Natural killer cell (primary cell): Measurements from ENCODE around the gene TUBD1. TPM values are rescaled to one million over a fixed set of nuclear protein-coding genes. Genes with fewer than 3 reads are reported as not detected.
"Not testable (repeated sequence)": the region's sequence is repeated elsewhere in the genome, so short reads cannot be mapped to it uniquely, and the experiment has no call there.

Source experiments
- ATAC-seq, 3 donors: fragments of 150-1000 bp in 2 of 3; fragments of 200-7000 bp in 1 of 3; cut with Tn5 transposase; 1 replicate in 1 of 3; 2 replicates in 2 of 3; pipeline ENCODE4 v1.10.0; 2021; ENCODE audit warnings: mild to moderate bottlenecking in 2 of 3, moderate library complexity in 2 of 3
- DNase-seq, 2 donors: peaks; one replicate each; pipeline versions ENCODE4 v3.0.0 to v3.0.0-alpha.2; 2013 to 2021; ENCODE audit warnings: mixed read lengths in 1 of 2
- H3K27ac ChIP-seq: one replicate; pipeline ENCODE4 v1.5.1; 2013; ENCODE audit warnings: mild to moderate bottlenecking, low read length
- H3K27me3 ChIP-seq: one replicate; pipeline ENCODE4 v1.6.1; 2013; ENCODE audit warnings: low read length; ENCODE audit not compliant: control insufficient read depth, insufficient read depth
- H3K36me3 ChIP-seq: one replicate; pipeline ENCODE4 v1.6.1; 2013; ENCODE audit warnings: low read length; ENCODE audit not compliant: control insufficient read depth, insufficient read depth
- H3K4me1 ChIP-seq: one replicate; pipeline ENCODE4 v1.6.1; 2013; ENCODE audit warnings: low read length; ENCODE audit not compliant: control insufficient read depth, insufficient read depth
- H3K4me3 ChIP-seq: one replicate; pipeline ENCODE4 v1.5.1; 2013; ENCODE audit warnings: low read length
- H3K9me3 ChIP-seq: one replicate; pipeline ENCODE4 v1.6.1; 2013; ENCODE audit warnings: low read length; ENCODE audit not compliant: control insufficient read depth, insufficient read depth
- H3K27ac Mint-ChIP-seq, 2 donors: one replicate each; pipeline ENCODE4 v1.8.0; 2022; ENCODE audit warnings: mild to moderate bottlenecking in 2 of 2, mixed read lengths in 2 of 2, moderate library complexity in 1 of 2
- H3K27me3 Mint-ChIP-seq, 2 donors: one replicate each; pipeline ENCODE4 v1.8.0; 2022; ENCODE audit warnings: low read depth in 2 of 2, mixed read lengths in 2 of 2
- H3K36me3 Mint-ChIP-seq: one replicate; pipeline ENCODE4 v1.8.0; 2022; ENCODE audit warnings: mixed read lengths
- H3K4me1 Mint-ChIP-seq, 2 donors: one replicate each; pipeline ENCODE4 v1.8.0; 2022; ENCODE audit warnings: mixed read lengths in 2 of 2
- H3K4me3 Mint-ChIP-seq: one replicate; pipeline ENCODE4 v1.8.0; 2022; ENCODE audit warnings: mild to moderate bottlenecking, moderate library complexity, mixed read lengths
- H3K9me3 Mint-ChIP-seq, 2 donors: one replicate each; pipeline ENCODE4 v1.8.0; 2022; ENCODE audit warnings: mixed read lengths in 2 of 2
- CTCF ChIP-seq: fragments of 200-600 bp; IDR thresholded peaks from one replicate; pipeline ENCODE4 v1.8.0; 2022; ENCODE audit warnings: antibody characterized with exemption
- WGBS: methylation state at CpG from one replicate; pipeline ENCODE4 v1.1.7; 2013; ENCODE audit warnings: missing lambda C conversion rate; ENCODE audit not compliant: insufficient coverage; 5-methylcytosine and 5-hydroxymethylcytosine counted together
- intact Hi-C: fragments of 100-400 bp; cut with micrococcal nuclease; formaldehyde crosslinking; loops from one replicate; pipeline ENCODE4 v1.14.2; 2022
- total RNA-seq, 4 donors: library from RNA; stranded (reverse); fragments of 120-200 nt in 1 of 4; gene quantifications; one replicate each; pipeline versions ENCODE4 v1.2.3 to v1.2.4, GENCODE V29; 2013 to 2022

The TUBD1 gene
- 1 to 10 TPM; 8.4 to 9.0 (median 8.4) TPM for total RNA-seq
- total RNA-seq (2013), result 14.3 TPM

- Histone ChIP-seq H3K36me3 (peaks cover 4% of the 10 kb centered on the region), H3K4me1 (peaks cover 24% of the 10 kb centered on the region), H3K9me3 (no peaks in the 10 kb centered on the region), H3K27me3 (no peaks in the 10 kb centered on the region), H3K4me3 (peak within 1 kb of the TSS; percentile 90), H3K27ac (peak within 1 kb of the TSS; percentile 94)
- H3K27me3 Mint-ChIP-seq, result no peaks in the 10 kb centered on the region
- no peaks in the 10 kb centered on the region for H3K36me3 Mint-ChIP-seq
- DNase-seq (peak; percentile 94 to 100), ATAC-seq (peak; percentile 89 to 97 (median 93))
- H3K4me1 Mint-ChIP-seq, result peaks cover 40 to 52% of the 10 kb centered on the region in 2 donors
- WGBS, result under 1% methylated on average over 61 of the region's 61 CpGs
- TF ChIP-seq CTCF, result no peak
- intact Hi-C loops, result loop anchor here (1.0 to 2.0 kb wide), 3 partner anchors 56 to 274 kb away; partner anchors contain the start of genes CLTC and RNFT1
- H3K9me3 Mint-ChIP-seq, result no peaks in the 10 kb centered on the region
- H3K27ac Mint-ChIP-seq, result peak within 1 kb of the TSS; percentile 96 to 99
- H3K4me3 Mint-ChIP-seq, result peak within 1 kb of the TSS; percentile 100
Measured at GRCh38 chr17:59892924-59893675, at the start of gene TUBD1, which contains the start of gene RPS6KB1. TSS of gene TUBD1 (minus strand) at chr17:59892943. CDS start at chr17:59891002, 1,941 bp downstream. TSS of gene RPS6KB1 (plus strand) at chr17:59893121. CDS start at chr17:59893185, 64 bp downstream.

- no peak for TF ChIP-seq CTCF
- Histone ChIP-seq H3K27me3 (no peaks in the 10 kb centered on the region), H3K9me3 (no peaks in the 10 kb centered on the region), H3K36me3 (peaks cover 53% of the 10 kb centered on the region), H3K4me3 (no peak overlapping the region), H3K27ac (no peak overlapping the region), H3K4me1 (no peaks in the 10 kb centered on the region)
- no peak for DNase-seq
- Mint-ChIP-seq H3K27ac (no peak overlapping the region), H3K4me3 (no peak overlapping the region), H3K9me3 (no peaks in the 10 kb centered on the region), H3K36me3 (peaks cover 8% of the 10 kb centered on the region), H3K4me1 (peaks cover 0 to 5% of the 10 kb centered on the region in 2 donors), H3K27me3 (no peaks in the 10 kb centered on the region)
- intact Hi-C loops, result no loop called here
- no CpG with 5 or more reads among the region's 1 CpG for WGBS
- no peak for ATAC-seq
Measured at GRCh38 chr17:59941131-59941530, 48.4 kb upstream of the TUBD1 start.

GRCh38 chr17:59940697-59941096 lies 48.0 kb upstream of the TUBD1 start:
- H3K4me1 Mint-ChIP-seq, H3K27me3 ChIP-seq, H3K4me3 ChIP-seq, H3K27ac Mint-ChIP-seq, H3K9me3 Mint-ChIP-seq, H3K9me3 ChIP-seq, intact Hi-C loops, DNase-seq, H3K4me1 ChIP-seq, H3K4me3 Mint-ChIP-seq, ATAC-seq, H3K27me3 Mint-ChIP-seq, H3K36me3 Mint-ChIP-seq, H3K27ac ChIP-seq: not testable (repeated sequence)
- 43% methylated on average over 1 of the region's 3 CpGs for WGBS
- H3K36me3 ChIP-seq, result peaks cover 52% of the 10 kb centered on the region

GRCh38 chr17:59933317-59933716 lies 40.6 kb upstream of the TUBD1 start:
- Mint-ChIP-seq H3K36me3 (peaks cover 12% of the 10 kb centered on the region), H3K27ac (peak overlapping the region in 1 of 2 donors; percentile 14)
- peaks cover 74% of the 10 kb centered on the region for H3K36me3 ChIP-seq
- H3K4me3 ChIP-seq, H3K9me3 Mint-ChIP-seq, H3K4me1 Mint-ChIP-seq, intact Hi-C loops, H3K4me3 Mint-ChIP-seq, H3K4me1 ChIP-seq, H3K27ac ChIP-seq, H3K27me3 Mint-ChIP-seq, H3K9me3 ChIP-seq, DNase-seq, H3K27me3 ChIP-seq, ATAC-seq: not testable (repeated sequence)
- WGBS, result no CpG with 5 or more reads among the region's 1 CpG

GRCh38 chr17:59930768-59931167 lies 38.0 kb upstream of the TUBD1 start:
- H3K4me1 ChIP-seq, H3K4me1 Mint-ChIP-seq, H3K9me3 Mint-ChIP-seq, H3K27ac Mint-ChIP-seq, H3K27me3 ChIP-seq, H3K4me3 ChIP-seq, H3K27me3 Mint-ChIP-seq, intact Hi-C loops, ATAC-seq, DNase-seq, H3K4me3 Mint-ChIP-seq, H3K9me3 ChIP-seq, H3K27ac ChIP-seq: not testable (repeated sequence)
- peaks cover 72% of the 10 kb centered on the region for H3K36me3 ChIP-seq
- peaks cover 12% of the 10 kb centered on the region for H3K36me3 Mint-ChIP-seq
- WGBS, result 100% methylated on average over 2 of the region's 3 CpGs

GRCh38 chr17:59930121-59930520 lies 37.4 kb upstream of the TUBD1 start:
- H3K27me3 Mint-ChIP-seq, DNase-seq, H3K4me3 ChIP-seq, intact Hi-C loops, H3K27ac Mint-ChIP-seq, H3K9me3 Mint-ChIP-seq, H3K4me1 Mint-ChIP-seq, H3K27ac ChIP-seq, H3K27me3 ChIP-seq, H3K9me3 ChIP-seq, H3K4me1 ChIP-seq, H3K4me3 Mint-ChIP-seq, ATAC-seq: not testable (repeated sequence)
- H3K36me3 Mint-ChIP-seq, result peaks cover 12% of the 10 kb centered on the region
- peaks cover 72% of the 10 kb centered on the region for H3K36me3 ChIP-seq
- 100% methylated on average over 1 of the region's 2 CpGs for WGBS
